Measurements from ENCODE around the gene ELK3. TPM values are rescaled to one million over a fixed set of nuclear protein-coding genes. Genes with fewer than 3 reads are reported as not detected.

ELK3 gene
- total and polyA plus RNA-seq, 2 of the 8 experiments (the other 6 are each of a cell fraction or from before 2014, with no cell fraction given): 3.5 to 14.3 TPM

GRCh38 chr12:96197503-96198272 is 3.5 kb downstream of the ELK3 start:
- Histone ChIP-seq H2BK20ac (ENCODE audit: low read length) (no peak overlapping the region), H3K23me2 (ENCODE audit: low read depth, low read length) (peaks cover 14% of the 10 kb centered on the region; the same call in 1 of the 2 replicates), H3K4me3 (ENCODE audit: extremely low read depth in 1 of 4, insufficient read depth in 2 of 4, low read depth in 3 of 4, low read length in 4 of 4) (no peak overlapping the region), H4K5ac (ENCODE audit: insufficient read length, low read depth, low read length) (no peak overlapping the region), H3K27me3 (replicated peaks in 1 of 4; ENCODE audit: control insufficient read depth in 3 of 4, extremely low read depth in 1 of 4, insufficient read depth in 3 of 4, low read length in 3 of 4) (peaks cover 0 to 10% (median 6%) of the 10 kb centered on the region in 4 experiments; a peak in 5 of 7 replicates), H2BK5ac (ENCODE audit: low read depth, low read length) (no peak overlapping the region), H4K20me1 (replicated peaks in 1 of 2; ENCODE audit: control insufficient read depth in 1 of 2, insufficient read depth in 2 of 2, low read length in 2 of 2) (peaks cover 0 to 2% of the 10 kb centered on the region in 2 experiments), H2BK120ac (replicated peaks; ENCODE audit: low read depth, low read length) (no peak overlapping the region), H2BK15ac (ENCODE audit: low read length) (no peak overlapping the region), H4K8ac (ENCODE audit: extremely low read depth, insufficient read depth, low read length) (no peak overlapping the region), H3K56ac (replicated peaks; ENCODE audit: insufficient read length, low read depth, low read length) (no peak overlapping the region), H3K4me2 (ENCODE audit: insufficient read depth in 1 of 2, low read depth in 2 of 2, low read length in 2 of 2) (no peak overlapping the region), H2BK12ac (ENCODE audit: low read depth, low read length) (no peak overlapping the region), H3K36me3 (ENCODE audit: control insufficient read depth in 2 of 4, insufficient read depth in 4 of 4, low read length in 3 of 4) (no peaks in the 10 kb centered on the region), H4K91ac (replicated peaks; ENCODE audit: insufficient read length, low read length) (no peak overlapping the region), H3K79me1 (ENCODE audit: low read depth, low read length) (no peaks in the 10 kb centered on the region), H2AK5ac (ENCODE audit: low read depth, low read length) (no peak overlapping the region), H3K14ac (ENCODE audit: insufficient read length) (no peak overlapping the region), H3K79me2 (ENCODE audit: control insufficient read depth in 1 of 2, insufficient read depth in 2 of 2, low read length in 2 of 2) (no peaks in the 10 kb centered on the region; a peak in 1 of 4 replicates), H3K9me3 (ENCODE audit: insufficient read depth in 2 of 2, low read depth in 1 of 2, low read length in 1 of 2) (no peaks in the 10 kb centered on the region), H3K4ac (replicated peaks; ENCODE audit: insufficient read length, low read depth, low read length) (no peak overlapping the region), H3K9ac (replicated peaks in 1 of 4; ENCODE audit: extremely low read depth in 1 of 4, low read depth in 3 of 4, low read length in 3 of 4) (no peak overlapping the region), H3K4me1 (replicated peaks in 1 of 4; ENCODE audit: control insufficient read depth in 3 of 4, insufficient read depth in 4 of 4, low read length in 3 of 4) (peaks cover 0 to 2% (median 1%) of the 10 kb centered on the region in 4 experiments; a peak in 4 of 7 replicates), H3K23ac (ENCODE audit: insufficient read length) (no peak overlapping the region), H3K27ac (ENCODE audit: low read depth, low read length) (no peak overlapping the region), H3K18ac (ENCODE audit: extremely low read depth, low read length) (no peak overlapping the region), H2AFZ (ENCODE audit: low read length) (no peak overlapping the region)
- CTCF ChIA-PET (ENCODE audit: partially characterized antibody): interaction anchor here (1.0 to 1.2 kb wide), 2 partner anchors 132 to 319 kb away, joined by 3 to 4 read pairs; no protein-coding TSS in a partner anchor
- DNase-seq (ENCODE audit: low read depth in 1 of 2, low spot score in 2 of 2) (no peak), FAIRE-seq (no peak)
- WGBS, 2 experiments (ENCODE audit: extremely low coverage in 1 of 2, insufficient coverage in 1 of 2, insufficient read length in 1 of 2, insufficient replicate concordance in 2 of 2, low coverage in 1 of 2, low lambda C conversion rate in 2 of 2, missing lambda C conversion rate in 1 of 2): 62% methylated on average over 3 of the region's 3 CpGs; no CpG with 5 or more reads in 1 of the 2 experiments
- TF ChIP-seq MAX (IDR thresholded peaks at IDR 0.05) (no peak), ASH2L (IDR thresholded peaks at IDR 0.05; ENCODE audit: low read length) (no peak), PHF8 (conservative IDR thresholded peaks at IDR 0.05; ENCODE audit: low read depth, low read length) (no peak), EGR1 (IDR thresholded peaks at IDR 0.05; ENCODE audit: borderline replicate concordance, low read depth, low read length) (no peak), SRF (IDR thresholded peaks at IDR 0.05; ENCODE audit: low read depth, low read length) (no peak)
- POLR2A ChIA-PET (ENCODE audit: partially characterized antibody): no interaction called here
